WTC11 (cell line): Measurements from ENCODE around the gene ZNF423. TPM values are rescaled to one million over a fixed set of nuclear protein-coding genes. Genes with fewer than 3 reads are reported as not detected.
A peak's percentile ranks its signal among the peaks of the same experiment; 100 is the strongest.

Source experiments
- ATAC-seq: fragments of 200-7000 bp; cut with Tn5 transposase; 2 replicates; pipeline ENCODE4 v1.10.0; 2021; ENCODE audit warnings: mild to moderate bottlenecking, moderate library complexity
- CTCF ChIA-PET: fragments of 300-600 bp; sonication (Branson Sonifier 250); formaldehyde crosslinking; loops from one replicate; lab custom pipeline; 2021; ENCODE audit warnings: antibody characterized with exemption; lab: Charles Lee
- POLR2A ChIA-PET: fragments of 350-600 bp; sonication (Branson Sonifier 250); formaldehyde crosslinking; loops from one replicate; lab custom pipeline; 2021; ENCODE audit warnings: antibody characterized with exemption; lab: Charles Lee
- DNase-seq: peaks from one replicate; pipeline ENCODE4 v3.0.0; 2021; ENCODE audit warnings: low spot score
- H3K27ac Mint-ChIP-seq: 2 replicates; pipeline ENCODE4 v1.8.0; 2021; ENCODE audit warnings: mixed read lengths
- H3K27me3 Mint-ChIP-seq: 2 replicates; pipeline ENCODE4 v1.8.0; 2021; ENCODE audit warnings: low read depth, mild to moderate bottlenecking, moderate library complexity, mixed read lengths
- H3K36me3 Mint-ChIP-seq: 2 replicates; pipeline ENCODE4 v1.8.0; 2021; ENCODE audit warnings: mixed read lengths
- H3K4me1 Mint-ChIP-seq: 2 replicates; pipeline ENCODE4 v1.8.0; 2022; ENCODE audit warnings: mixed read lengths
- H3K4me3 Mint-ChIP-seq: 2 replicates; pipeline ENCODE4 v1.8.0; 2021; ENCODE audit warnings: mild to moderate bottlenecking, moderate library complexity, mixed read lengths
- H3K9me3 Mint-ChIP-seq: 2 replicates; pipeline ENCODE4 v1.8.0; 2021; ENCODE audit warnings: mixed read lengths
- AFF4 ChIP-seq: sonication (generic); formaldehyde crosslinking; IDR thresholded peaks from 2 replicates; pipeline ENCODE4 v1.8.1; 2023; ENCODE audit warnings: mild to moderate bottlenecking, missing genetic modification reagents, borderline replicate concordance
- CREB1 ChIP-seq: sonication (generic); formaldehyde crosslinking; IDR thresholded peaks from 2 replicates; pipeline ENCODE4 v1.8.0; 2023; ENCODE audit warnings: mild to moderate bottlenecking, missing genetic modification reagents
- CREM ChIP-seq: sonication (generic); formaldehyde crosslinking; IDR thresholded peaks from 2 replicates; pipeline ENCODE4 v1.8.1; 2022; ENCODE audit warnings: mild to moderate bottlenecking, missing genetic modification reagents, moderate library complexity
- E2F1 ChIP-seq: sonication (generic); formaldehyde crosslinking; IDR thresholded peaks from 2 replicates; pipeline ENCODE4 v1.8.0; 2022; ENCODE audit warnings: mild to moderate bottlenecking, missing genetic modification reagents
- JUN ChIP-seq: sonication (generic); formaldehyde crosslinking; IDR thresholded peaks from 2 replicates; pipeline ENCODE4 v1.8.0; 2023; ENCODE audit warnings: mild to moderate bottlenecking, missing genetic modification reagents
- MYBL2 ChIP-seq: sonication (generic); formaldehyde crosslinking; IDR thresholded peaks from 2 replicates; pipeline ENCODE4 v1.8.1; 2023; ENCODE audit warnings: mild to moderate bottlenecking, moderate library complexity, missing genetic modification reagents
- NR2C2 ChIP-seq: sonication (generic); formaldehyde crosslinking; IDR thresholded peaks from 2 replicates; pipeline ENCODE4 v1.8.0; 2022; ENCODE audit warnings: mild to moderate bottlenecking, missing genetic modification reagents
- PRDM15 ChIP-seq: sonication (generic); formaldehyde crosslinking; IDR thresholded peaks from 2 replicates; pipeline ENCODE4 v1.8.0; 2022; ENCODE audit warnings: missing genetic modification reagents
- RELA ChIP-seq: sonication (generic); formaldehyde crosslinking; IDR thresholded peaks from 2 replicates; pipeline ENCODE4 v1.8.1; 2022; ENCODE audit warnings: missing genetic modification reagents, mild to moderate bottlenecking, borderline replicate concordance
- RORB ChIP-seq: fragments of 250-450 bp; sonication (Bioruptor Pico); IDR thresholded peaks from 2 replicates; pipeline ENCODE4 v1.9.0; 2021; ENCODE audit warnings: mild to moderate bottlenecking
- TEAD4 ChIP-seq: sonication (generic); formaldehyde crosslinking; IDR thresholded peaks from 2 replicates; pipeline ENCODE4 v1.8.0; 2022; ENCODE audit warnings: mild to moderate bottlenecking, missing genetic modification reagents
- ZBTB21 ChIP-seq: sonication (generic); formaldehyde crosslinking; IDR thresholded peaks from 2 replicates; pipeline ENCODE4 v1.8.1; 2023; ENCODE audit warnings: mild to moderate bottlenecking, missing genetic modification reagents, borderline replicate concordance
- ZNF219 ChIP-seq: sonication (generic); formaldehyde crosslinking; IDR thresholded peaks from 2 replicates; pipeline ENCODE4 v1.8.0; 2023; ENCODE audit warnings: missing genetic modification reagents, mild to moderate bottlenecking, borderline replicate concordance
- ZNF671 ChIP-seq: fragments of 250-450 bp; sonication (Bioruptor Pico); IDR thresholded peaks from 2 replicates; pipeline ENCODE4 v1.8.0; 2021; ENCODE audit warnings: mild to moderate bottlenecking
- total RNA-seq: library from RNA; stranded (reverse); gene quantifications from 3 replicates; pipeline ENCODE4 v1.2.3, GENCODE V29; 2021
- TF ChIP-seq, protein P1 (sequence below): sonication (generic); formaldehyde crosslinking; IDR thresholded peaks from 2 replicates; pipeline ENCODE4 v1.8.1; 2022; ENCODE audit warnings: low read depth, mild to moderate bottlenecking, moderate library complexity, missing genetic modification reagents, borderline replicate concordance
- TF ChIP-seq, protein P2 (sequence below): sonication (generic); formaldehyde crosslinking; IDR thresholded peaks from 2 replicates; pipeline ENCODE4 v1.8.1; 2022; ENCODE audit warnings: missing genetic modification reagents, borderline replicate concordance
- TF ChIP-seq, protein P3 (sequence below): sonication (generic); formaldehyde crosslinking; IDR thresholded peaks from 2 replicates; pipeline ENCODE4 v1.8.0; 2023; ENCODE audit warnings: missing genetic modification reagents, mild to moderate bottlenecking, borderline replicate concordance
- TF ChIP-seq, protein P4 (sequence below): sonication (generic); formaldehyde crosslinking; IDR thresholded peaks from 2 replicates; pipeline ENCODE4 v1.8.0; 2022; ENCODE audit warnings: mild to moderate bottlenecking, missing genetic modification reagents

Gene ZNF423
- total RNA-seq, 1 experiment from 2014 or later = 38.8 TPM

DNA sequence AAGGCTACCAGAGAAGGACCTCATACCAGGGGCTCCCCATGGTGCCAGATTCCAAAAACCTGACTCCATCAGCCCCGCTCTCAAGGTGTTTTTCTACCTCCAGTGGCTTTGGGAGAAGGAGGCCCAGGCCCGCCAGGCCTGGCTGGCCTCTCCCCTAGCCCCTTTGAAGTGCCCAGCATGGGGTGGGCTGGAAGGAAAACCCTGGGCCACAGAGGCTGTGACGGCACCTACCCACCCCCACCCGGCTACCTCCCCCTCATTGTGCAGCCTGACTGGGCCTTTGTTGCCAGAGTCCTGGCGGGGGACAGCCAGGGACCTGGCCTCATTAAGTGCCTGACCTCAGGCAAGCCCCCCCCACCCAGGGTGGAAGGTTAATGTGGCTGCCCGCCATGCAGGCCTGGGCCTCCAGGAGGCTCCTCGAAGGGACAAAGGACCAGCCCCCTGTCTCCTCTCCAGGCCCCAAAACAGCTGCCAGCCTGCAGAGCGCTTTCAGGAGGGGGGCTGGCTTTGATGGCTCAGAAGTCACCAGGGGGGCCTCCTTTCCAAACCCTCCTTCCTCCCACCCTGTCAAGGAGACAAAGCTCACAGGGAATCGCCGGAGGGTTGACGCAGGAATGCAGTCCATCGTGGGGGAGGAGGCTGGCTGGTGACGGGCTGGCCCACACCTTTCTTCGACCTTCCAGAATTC is 159.4 kb downstream of the ZNF423 start:
- ChIA-PET CTCF (interaction anchor here (0.6 to 2.0 kb wide), 5 partner anchors 9 to 233 kb away, joined by 3 to 6 read pairs (median 3); no protein-coding TSS in a partner anchor), POLR2A (no interaction called here)
- Mint-ChIP-seq H3K27me3 (no peaks in the 10 kb centered on the region), H3K9me3 (no peaks in the 10 kb centered on the region), H3K4me1 (peaks cover 67% of the 10 kb centered on the region), H3K4me3 (no peak overlapping the region), H3K36me3 (no peaks in the 10 kb centered on the region), H3K27ac (peak overlapping the region; percentile 96)
- peak; percentile 64 for DNase-seq
- ATAC-seq = peak; percentile 22
- no peak for TF ChIP-seq AFF4
- TF ChIP-seq CREM (CRISPR knock-in tag) = no peak
- no peak for TF ChIP-seq NR2C2 (CRISPR knock-in tag)
- TF ChIP-seq RELA (CRISPR knock-in tag) = no peak
- TF ChIP-seq, protein P1, sequence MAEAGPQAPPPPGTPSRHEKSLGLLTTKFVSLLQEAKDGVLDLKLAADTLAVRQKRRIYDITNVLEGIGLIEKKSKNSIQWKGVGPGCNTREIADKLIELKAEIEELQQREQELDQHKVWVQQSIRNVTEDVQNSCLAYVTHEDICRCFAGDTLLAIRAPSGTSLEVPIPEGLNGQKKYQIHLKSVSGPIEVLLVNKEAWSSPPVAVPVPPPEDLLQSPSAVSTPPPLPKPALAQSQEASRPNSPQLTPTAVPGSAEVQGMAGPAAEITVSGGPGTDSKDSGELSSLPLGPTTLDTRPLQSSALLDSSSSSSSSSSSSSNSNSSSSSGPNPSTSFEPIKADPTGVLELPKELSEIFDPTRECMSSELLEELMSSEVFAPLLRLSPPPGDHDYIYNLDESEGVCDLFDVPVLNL (CRISPR knock-in tag) = no peak
- no peak for TF ChIP-seq ZBTB21 (CRISPR knock-in tag)
- TF ChIP-seq MYBL2 (CRISPR knock-in tag) = 0 out of 2 replicates have a peak, but pooled peaks have one; percentile 31
- no peak; the same call in 1 of the 2 replicates for TF ChIP-seq ZNF219 (CRISPR knock-in tag)
- TF ChIP-seq PRDM15 (CRISPR knock-in tag) = no peak
- TF ChIP-seq, protein P2, sequence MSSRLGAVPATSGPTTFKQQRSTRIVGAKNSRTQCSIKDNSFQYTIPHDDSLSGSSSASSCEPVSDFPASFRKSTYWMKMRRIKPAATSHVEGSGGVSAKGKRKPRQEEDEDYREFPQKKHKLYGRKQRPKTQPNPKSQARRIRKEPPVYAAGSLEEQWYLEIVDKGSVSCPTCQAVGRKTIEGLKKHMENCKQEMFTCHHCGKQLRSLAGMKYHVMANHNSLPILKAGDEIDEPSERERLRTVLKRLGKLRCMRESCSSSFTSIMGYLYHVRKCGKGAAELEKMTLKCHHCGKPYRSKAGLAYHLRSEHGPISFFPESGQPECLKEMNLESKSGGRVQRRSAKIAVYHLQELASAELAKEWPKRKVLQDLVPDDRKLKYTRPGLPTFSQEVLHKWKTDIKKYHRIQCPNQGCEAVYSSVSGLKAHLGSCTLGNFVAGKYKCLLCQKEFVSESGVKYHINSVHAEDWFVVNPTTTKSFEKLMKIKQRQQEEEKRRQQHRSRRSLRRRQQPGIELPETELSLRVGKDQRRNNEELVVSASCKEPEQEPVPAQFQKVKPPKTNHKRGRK (CRISPR knock-in tag) = no peak
- no peak for TF ChIP-seq JUN
- TF ChIP-seq, protein P3, sequence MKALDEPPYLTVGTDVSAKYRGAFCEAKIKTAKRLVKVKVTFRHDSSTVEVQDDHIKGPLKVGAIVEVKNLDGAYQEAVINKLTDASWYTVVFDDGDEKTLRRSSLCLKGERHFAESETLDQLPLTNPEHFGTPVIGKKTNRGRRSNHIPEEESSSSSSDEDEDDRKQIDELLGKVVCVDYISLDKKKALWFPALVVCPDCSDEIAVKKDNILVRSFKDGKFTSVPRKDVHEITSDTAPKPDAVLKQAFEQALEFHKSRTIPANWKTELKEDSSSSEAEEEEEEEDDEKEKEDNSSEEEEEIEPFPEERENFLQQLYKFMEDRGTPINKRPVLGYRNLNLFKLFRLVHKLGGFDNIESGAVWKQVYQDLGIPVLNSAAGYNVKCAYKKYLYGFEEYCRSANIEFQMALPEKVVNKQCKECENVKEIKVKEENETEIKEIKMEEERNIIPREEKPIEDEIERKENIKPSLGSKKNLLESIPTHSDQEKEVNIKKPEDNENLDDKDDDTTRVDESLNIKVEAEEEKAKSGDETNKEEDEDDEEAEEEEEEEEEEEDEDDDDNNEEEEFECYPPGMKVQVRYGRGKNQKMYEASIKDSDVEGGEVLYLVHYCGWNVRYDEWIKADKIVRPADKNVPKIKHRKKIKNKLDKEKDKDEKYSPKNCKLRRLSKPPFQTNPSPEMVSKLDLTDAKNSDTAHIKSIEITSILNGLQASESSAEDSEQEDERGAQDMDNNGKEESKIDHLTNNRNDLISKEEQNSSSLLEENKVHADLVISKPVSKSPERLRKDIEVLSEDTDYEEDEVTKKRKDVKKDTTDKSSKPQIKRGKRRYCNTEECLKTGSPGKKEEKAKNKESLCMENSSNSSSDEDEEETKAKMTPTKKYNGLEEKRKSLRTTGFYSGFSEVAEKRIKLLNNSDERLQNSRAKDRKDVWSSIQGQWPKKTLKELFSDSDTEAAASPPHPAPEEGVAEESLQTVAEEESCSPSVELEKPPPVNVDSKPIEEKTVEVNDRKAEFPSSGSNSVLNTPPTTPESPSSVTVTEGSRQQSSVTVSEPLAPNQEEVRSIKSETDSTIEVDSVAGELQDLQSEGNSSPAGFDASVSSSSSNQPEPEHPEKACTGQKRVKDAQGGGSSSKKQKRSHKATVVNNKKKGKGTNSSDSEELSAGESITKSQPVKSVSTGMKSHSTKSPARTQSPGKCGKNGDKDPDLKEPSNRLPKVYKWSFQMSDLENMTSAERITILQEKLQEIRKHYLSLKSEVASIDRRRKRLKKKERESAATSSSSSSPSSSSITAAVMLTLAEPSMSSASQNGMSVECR (CRISPR knock-in tag) = no peak
- no peak for TF ChIP-seq CREB1 (CRISPR knock-in tag)
- TF ChIP-seq RORB (CRISPR knock-in tag) = no peak
- TF ChIP-seq E2F1 = no peak
- no peak for TF ChIP-seq TEAD4 (CRISPR knock-in tag)
- TF ChIP-seq, protein P4, sequence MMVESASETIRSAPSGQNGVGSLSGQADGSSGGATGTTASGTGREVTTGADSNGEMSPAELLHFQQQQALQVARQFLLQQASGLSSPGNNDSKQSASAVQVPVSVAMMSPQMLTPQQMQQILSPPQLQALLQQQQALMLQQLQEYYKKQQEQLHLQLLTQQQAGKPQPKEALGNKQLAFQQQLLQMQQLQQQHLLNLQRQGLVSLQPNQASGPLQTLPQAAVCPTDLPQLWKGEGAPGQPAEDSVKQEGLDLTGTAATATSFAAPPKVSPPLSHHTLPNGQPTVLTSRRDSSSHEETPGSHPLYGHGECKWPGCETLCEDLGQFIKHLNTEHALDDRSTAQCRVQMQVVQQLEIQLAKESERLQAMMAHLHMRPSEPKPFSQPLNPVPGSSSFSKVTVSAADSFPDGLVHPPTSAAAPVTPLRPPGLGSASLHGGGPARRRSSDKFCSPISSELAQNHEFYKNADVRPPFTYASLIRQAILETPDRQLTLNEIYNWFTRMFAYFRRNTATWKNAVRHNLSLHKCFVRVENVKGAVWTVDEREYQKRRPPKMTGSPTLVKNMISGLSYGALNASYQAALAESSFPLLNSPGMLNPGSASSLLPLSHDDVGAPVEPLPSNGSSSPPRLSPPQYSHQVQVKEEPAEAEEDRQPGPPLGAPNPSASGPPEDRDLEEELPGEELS (CRISPR knock-in tag) = 0 out of 2 replicates have a peak, but pooled peaks have one; percentile 34
- no peak for TF ChIP-seq ZNF671 (CRISPR knock-in tag)
